Sigmoid colon (tissue), 7 donors: ENCODE measurements around the gene TAAR2. TPM values are rescaled to one million over a fixed set of nuclear protein-coding genes. Genes with fewer than 3 reads are reported as not detected.
A peak's percentile ranks its signal among the peaks of the same experiment; 100 is the strongest.

ENCODE experiments used
- DNase-seq: peaks from one replicate; pipeline ENCODE4 v3.0.0-alpha.2; 2019
- H3K27ac ChIP-seq, 4 donors: fragments of 200-600 bp; sonication (generic); one replicate each; pipeline ENCODE4 v1.5.1; 2016 to 2019; ENCODE audit warnings: mild to moderate bottlenecking in 1 of 4
- H3K27me3 ChIP-seq, 3 donors: fragments of 200-600 bp; sonication (generic); one replicate each; pipeline ENCODE4 v1.5.1; 2019; ENCODE audit warnings: mild to moderate bottlenecking in 1 of 3
- H3K36me3 ChIP-seq, 4 donors: fragments of 200-600 bp; sonication (generic); one replicate each; pipeline ENCODE4 v1.5.1; 2016 to 2019
- H3K4me1 ChIP-seq, 4 donors: fragments of 200-600 bp; sonication (generic); one replicate each; pipeline ENCODE4 v1.5.1; 2017 to 2019
- H3K4me3 ChIP-seq, 4 donors: fragments of 200-600 bp; sonication (generic); one replicate each; pipeline ENCODE4 v1.5.1; 2017 to 2019; ENCODE audit warnings: mild to moderate bottlenecking in 2 of 4, moderate library complexity in 1 of 4
- H3K9me3 ChIP-seq, 4 donors: fragments of 200-600 bp in 3 of 4; sonication (generic) in 3 of 4; one replicate each; pipeline versions ENCODE4 v1.5.1 to v1.6.1; 2013 to 2019
- EP300 ChIP-seq, 4 donors: sonication (generic); formaldehyde crosslinking; IDR thresholded peaks; one replicate each; pipeline ENCODE4 v1.6.1; 2017; ENCODE audit warnings: antibody characterized with exemption in 4 of 4
- POLR2A ChIP-seq, 2 donors: fragments of 450-650 bp; IDR thresholded peaks; one replicate each; pipeline ENCODE4 v1.6.1; 2016; ENCODE audit warnings: antibody characterized with exemption in 2 of 2, mild to moderate bottlenecking in 2 of 2, moderate library complexity in 2 of 2
- POLR2AphosphoS5 ChIP-seq, 4 donors: sonication (generic); formaldehyde crosslinking; IDR thresholded peaks; one replicate each; pipeline ENCODE4 v1.6.1; 2017; ENCODE audit warnings: antibody characterized with exemption in 4 of 4
- WGBS, 2 donors: extraction: QIAGEN DNeasy Blood & Tissue Kit; methylation state at CpG; one replicate each; pipeline ENCODE4 v1.1.7; 2013; 5-methylcytosine and 5-hydroxymethylcytosine counted together
- intact Hi-C: fragments of 100-400 bp; cut with DNase I; formaldehyde crosslinking; loops from one replicate; pipeline ENCODE4 v1.15.1; 2023
- polyA plus RNA-seq, 3 donors: library from polyadenylated mRNA; stranded (reverse); fragments of 200-250 nt; gene quantifications; one replicate each; pipeline ENCODE4 v1.2.3, GENCODE V29; 2013
- total RNA-seq, 4 donors: library from RNA; depleted of rRNA; stranded (reverse); fragments of >200 nt; gene quantifications; one replicate each; pipeline ENCODE4 v1.1.0, GENCODE V29; 2016
- TF ChIP-seq, protein P1 (sequence below), 4 experiments: fragments of 450-650 bp in 3 of 4; fragments of 200-600 bp in 1 of 4; IDR thresholded peaks; one replicate each; pipeline ENCODE4 v1.5.1; 2016 to 2019; ENCODE audit warnings: antibody characterized with exemption in 4 of 4, mild to moderate bottlenecking in 3 of 4, moderate library complexity in 2 of 4
- donor health status: healthy with polysubstance abuse.
- donor health status: Bipolar disorder and iron deficiency.
- donor health status: healthy.

The TAAR2 gene, protein sequence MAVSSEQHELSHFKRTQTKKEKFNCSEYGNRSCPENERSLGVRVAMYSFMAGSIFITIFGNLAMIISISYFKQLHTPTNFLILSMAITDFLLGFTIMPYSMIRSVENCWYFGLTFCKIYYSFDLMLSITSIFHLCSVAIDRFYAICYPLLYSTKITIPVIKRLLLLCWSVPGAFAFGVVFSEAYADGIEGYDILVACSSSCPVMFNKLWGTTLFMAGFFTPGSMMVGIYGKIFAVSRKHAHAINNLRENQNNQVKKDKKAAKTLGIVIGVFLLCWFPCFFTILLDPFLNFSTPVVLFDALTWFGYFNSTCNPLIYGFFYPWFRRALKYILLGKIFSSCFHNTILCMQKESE
- total RNA-seq = not detected
- not detected for polyA plus RNA-seq

DNA sequence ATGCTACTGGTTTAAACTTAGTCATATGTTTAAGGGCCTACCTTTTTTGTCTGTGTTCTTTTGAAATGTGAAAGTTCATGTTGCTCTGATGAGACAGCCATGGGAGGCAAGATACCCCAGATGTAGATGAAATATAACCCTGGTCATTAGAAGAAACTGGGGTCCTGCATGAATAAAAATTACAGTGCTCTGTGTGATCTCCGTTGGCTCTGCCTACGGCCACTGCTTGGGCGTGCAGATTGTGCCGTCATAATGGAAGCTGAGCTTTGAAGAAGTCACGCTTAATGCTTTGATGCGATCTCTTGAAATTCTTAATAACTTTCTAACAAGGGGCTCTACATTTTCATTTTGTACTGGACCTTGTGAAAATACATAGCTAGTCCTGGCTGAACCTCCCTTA lies at the start of gene TAAR2:
TAAR2 (minus strand) TSS at position 101 of the 400 bp plus-strand sequence; CDS start at position 101, 0 bp downstream.
- intact Hi-C loops = no loop called here
- Histone ChIP-seq H3K36me3 (no peaks in the 10 kb centered on the region), H3K4me1 (no peaks in the 10 kb centered on the region), H3K27me3 (no peaks in the 10 kb centered on the region), H3K9me3 (peaks cover 0 to 3% (median 0%) of the 10 kb centered on the region in 4 donors), H3K27ac (no peak within 1 kb of the TSS), H3K4me3 (no peak within 1 kb of the TSS)
- WGBS, 2 donors = 94 to 96% methylated on average over 6 of the region's 6 CpGs
- TF ChIP-seq EP300 (IDR thresholded peaks at IDR 0.05) (no peak), POLR2A (IDR thresholded peaks at IDR 0.05) (no peak), POLR2AphosphoS5 (IDR thresholded peaks at IDR 0.05) (no peak)
- TF ChIP-seq, protein P1, sequence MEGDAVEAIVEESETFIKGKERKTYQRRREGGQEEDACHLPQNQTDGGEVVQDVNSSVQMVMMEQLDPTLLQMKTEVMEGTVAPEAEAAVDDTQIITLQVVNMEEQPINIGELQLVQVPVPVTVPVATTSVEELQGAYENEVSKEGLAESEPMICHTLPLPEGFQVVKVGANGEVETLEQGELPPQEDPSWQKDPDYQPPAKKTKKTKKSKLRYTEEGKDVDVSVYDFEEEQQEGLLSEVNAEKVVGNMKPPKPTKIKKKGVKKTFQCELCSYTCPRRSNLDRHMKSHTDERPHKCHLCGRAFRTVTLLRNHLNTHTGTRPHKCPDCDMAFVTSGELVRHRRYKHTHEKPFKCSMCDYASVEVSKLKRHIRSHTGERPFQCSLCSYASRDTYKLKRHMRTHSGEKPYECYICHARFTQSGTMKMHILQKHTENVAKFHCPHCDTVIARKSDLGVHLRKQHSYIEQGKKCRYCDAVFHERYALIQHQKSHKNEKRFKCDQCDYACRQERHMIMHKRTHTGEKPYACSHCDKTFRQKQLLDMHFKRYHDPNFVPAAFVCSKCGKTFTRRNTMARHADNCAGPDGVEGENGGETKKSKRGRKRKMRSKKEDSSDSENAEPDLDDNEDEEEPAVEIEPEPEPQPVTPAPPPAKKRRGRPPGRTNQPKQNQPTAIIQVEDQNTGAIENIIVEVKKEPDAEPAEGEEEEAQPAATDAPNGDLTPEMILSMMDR (IDR thresholded peaks at IDR 0.05) = no peak
- no peak for DNase-seq

DNA sequence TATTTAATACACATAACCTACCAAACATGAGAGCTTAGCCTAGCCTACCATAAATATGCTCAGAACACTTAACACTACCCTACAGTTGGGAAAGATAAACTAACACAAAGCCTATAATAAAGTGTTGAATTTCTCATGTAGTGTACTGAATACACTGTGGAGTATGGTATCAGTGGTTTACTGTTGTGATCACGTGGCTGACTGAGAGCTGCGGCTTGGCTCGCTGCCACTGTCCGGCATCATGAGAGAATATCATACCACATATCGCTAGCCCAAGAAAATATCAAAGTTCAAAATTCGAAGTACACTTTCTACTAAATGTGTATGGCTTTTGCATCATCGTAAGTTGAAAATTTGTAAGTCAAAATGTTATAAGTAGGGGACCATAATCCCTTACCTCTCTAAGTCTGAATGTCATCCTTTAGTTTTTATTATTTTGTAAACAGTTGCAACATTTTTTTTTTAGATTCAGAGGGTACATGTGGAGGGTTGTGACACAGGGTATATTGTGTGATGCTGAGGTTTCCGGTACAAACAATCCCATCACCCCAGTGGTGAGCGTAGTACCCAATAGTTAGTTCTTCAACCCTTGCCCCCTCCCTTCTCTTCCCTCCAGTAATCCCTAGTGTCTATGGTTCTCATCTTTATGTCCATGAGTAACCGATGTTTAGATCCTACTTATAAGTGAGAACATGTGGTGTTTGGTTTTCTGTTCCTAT lies 49.5 kb upstream of the TAAR2 start:
- H3K27me3 ChIP-seq = no peaks in the 10 kb centered on the region
- no peaks in the 10 kb centered on the region for H3K4me1 ChIP-seq
- no peaks in the 10 kb centered on the region for H3K36me3 ChIP-seq
- intact Hi-C loops = no loop called here
- no peak for DNase-seq
- H3K9me3 ChIP-seq = no peaks in the 10 kb centered on the region
- no peak for TF ChIP-seq POLR2AphosphoS5 (IDR thresholded peaks at IDR 0.05)
- TF ChIP-seq POLR2A (IDR thresholded peaks at IDR 0.05) = no peak
- TF ChIP-seq, protein P1 (IDR thresholded peaks at IDR 0.05) = no peak
- TF ChIP-seq EP300 (IDR thresholded peaks at IDR 0.05) = no peak
- no peak overlapping the region for H3K27ac ChIP-seq
- no peak overlapping the region for H3K4me3 ChIP-seq
- whole genome bisulfite sequencing, 2 donors = 46 to 78% methylated on average over 10 of the region's 10 CpGs

DNA sequence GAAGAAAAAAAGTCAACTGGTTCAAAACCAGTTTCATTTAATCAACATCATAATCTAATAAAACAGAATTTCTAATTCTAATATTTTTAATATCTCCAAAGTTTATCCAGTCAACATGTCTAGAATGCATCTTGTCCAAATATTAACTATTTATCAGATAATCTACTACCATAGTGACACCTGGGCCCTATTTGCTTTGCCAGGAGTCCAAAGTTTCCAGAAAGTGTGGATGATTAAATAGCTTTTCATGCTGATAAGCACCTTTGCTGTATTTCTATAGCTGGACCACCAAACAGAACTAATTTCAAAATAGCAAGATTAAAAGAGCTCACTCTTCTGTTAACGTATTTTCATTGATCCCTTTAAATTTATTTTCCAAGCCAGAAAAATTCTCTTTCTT lies 47.2 kb upstream of the TAAR2 start:
- H3K4me3 ChIP-seq = no peak overlapping the region
- no peak overlapping the region for H3K27ac ChIP-seq
- no peaks in the 10 kb centered on the region for H3K9me3 ChIP-seq
- no peaks in the 10 kb centered on the region for H3K36me3 ChIP-seq
- 92 to 94% methylated on average over 1 of the region's 1 CpG for WGBS, 2 donors
- no peak for DNase-seq
- intact Hi-C loops = no loop called here
- no peaks in the 10 kb centered on the region for H3K27me3 ChIP-seq
- TF ChIP-seq POLR2AphosphoS5 (IDR thresholded peaks at IDR 0.05) = no peak
- TF ChIP-seq, protein P1 (IDR thresholded peaks at IDR 0.05) = no peak
- TF ChIP-seq EP300 (IDR thresholded peaks at IDR 0.05) = no peak
- no peak for TF ChIP-seq POLR2A (IDR thresholded peaks at IDR 0.05)
- no peaks in the 10 kb centered on the region for H3K4me1 ChIP-seq

DNA sequence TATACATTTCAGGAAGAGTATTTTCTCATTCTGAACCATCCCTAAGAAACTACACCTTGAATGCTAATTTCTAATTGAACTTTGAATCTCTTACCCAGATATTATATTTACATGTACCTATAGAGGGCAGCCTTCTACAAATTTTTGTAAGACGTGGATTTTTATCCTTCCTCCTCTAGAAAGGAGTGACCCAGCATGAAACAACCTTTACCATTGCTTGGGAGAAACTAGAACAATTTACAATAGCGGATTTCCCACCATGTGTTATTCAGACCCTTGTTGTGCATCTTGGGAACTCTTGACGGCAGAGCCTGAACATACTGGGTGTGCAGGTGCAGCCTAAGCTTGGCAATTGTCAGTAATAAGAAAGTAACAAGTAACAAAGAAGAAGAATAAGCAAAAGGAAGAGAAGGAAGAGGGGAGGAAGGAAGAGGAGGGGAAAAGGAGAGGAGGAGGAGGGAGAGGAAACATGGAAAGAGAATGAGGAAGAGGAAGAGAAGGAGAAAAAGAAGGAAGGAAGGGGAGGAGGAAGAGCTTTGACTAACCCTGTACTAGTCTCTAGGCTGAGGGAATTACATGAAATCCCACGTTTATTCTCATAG lies 45.7 kb upstream of the TAAR2 start:
- intact Hi-C loops = no loop called here
- H3K4me3 ChIP-seq = no peak overlapping the region
- H3K36me3 ChIP-seq = no peaks in the 10 kb centered on the region
- H3K27ac ChIP-seq = no peak overlapping the region
- 3 to 6% methylated on average over 4 of the region's 4 CpGs for WGBS, 2 donors
- H3K4me1 ChIP-seq = no peaks in the 10 kb centered on the region
- DNase-seq = no peak
- no peaks in the 10 kb centered on the region for H3K9me3 ChIP-seq
- TF ChIP-seq, protein P1 (IDR thresholded peaks at IDR 0.05) = peak in 2 of 4 experiments; percentile 26 to 32
- TF ChIP-seq EP300 (IDR thresholded peaks at IDR 0.05) = no peak
- H3K27me3 ChIP-seq = no peaks in the 10 kb centered on the region
